ENCODE results near the gene HS1BP3. TPM values are rescaled to one million over a fixed set of nuclear protein-coding genes. Genes with fewer than 3 reads are reported as not detected.

The HS1BP3 gene
- total and polyA plus RNA-seq, 2 of the 13 experiments (the other 11 are each of a cell fraction or from before 2014, with no cell fraction given) = 15.2 to 22.0 TPM

DNA sequence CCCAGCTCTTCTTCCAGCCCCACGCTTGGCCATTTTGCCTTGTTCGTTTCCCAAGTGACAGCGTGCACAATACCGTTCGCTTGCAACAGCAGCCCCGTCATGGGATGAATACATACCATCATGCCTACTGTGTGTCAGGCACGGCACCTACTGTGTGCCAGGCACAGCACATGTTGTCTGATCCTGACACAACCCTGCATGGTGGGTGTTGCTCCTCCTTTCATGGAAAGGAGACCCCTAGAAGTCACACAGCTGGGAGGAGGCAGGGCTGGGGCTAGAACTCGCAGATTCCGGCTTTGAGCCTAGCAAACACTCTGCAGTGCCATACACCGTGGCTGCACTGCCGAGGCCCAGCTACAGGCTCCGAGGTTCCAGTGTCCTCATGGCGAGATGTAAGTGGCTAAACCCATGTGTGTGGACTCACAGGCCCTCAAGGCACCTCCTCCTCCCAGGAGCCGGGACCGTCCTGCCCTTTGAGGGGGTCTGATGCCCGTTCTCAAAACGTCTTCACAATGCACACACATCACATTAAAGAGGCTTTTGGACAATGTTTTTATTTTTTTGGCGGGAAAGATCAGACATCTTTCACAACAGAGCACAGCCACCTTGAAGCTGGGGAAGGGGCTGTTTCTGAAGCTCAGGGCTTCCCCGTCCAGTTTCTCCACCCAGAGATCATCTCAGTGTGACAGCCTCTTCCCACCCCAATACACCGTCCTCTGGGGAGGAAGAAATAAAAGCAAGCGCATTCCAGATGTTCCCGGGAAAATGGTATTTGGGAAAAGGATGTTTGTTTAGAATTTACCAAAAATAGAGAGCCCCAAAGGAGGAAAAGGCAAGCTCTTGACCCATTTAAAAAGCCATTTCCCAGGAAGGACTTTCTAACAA, 64.9 kb downstream of the HS1BP3 start (continued):
- TF ChIP-seq, protein P1, sequence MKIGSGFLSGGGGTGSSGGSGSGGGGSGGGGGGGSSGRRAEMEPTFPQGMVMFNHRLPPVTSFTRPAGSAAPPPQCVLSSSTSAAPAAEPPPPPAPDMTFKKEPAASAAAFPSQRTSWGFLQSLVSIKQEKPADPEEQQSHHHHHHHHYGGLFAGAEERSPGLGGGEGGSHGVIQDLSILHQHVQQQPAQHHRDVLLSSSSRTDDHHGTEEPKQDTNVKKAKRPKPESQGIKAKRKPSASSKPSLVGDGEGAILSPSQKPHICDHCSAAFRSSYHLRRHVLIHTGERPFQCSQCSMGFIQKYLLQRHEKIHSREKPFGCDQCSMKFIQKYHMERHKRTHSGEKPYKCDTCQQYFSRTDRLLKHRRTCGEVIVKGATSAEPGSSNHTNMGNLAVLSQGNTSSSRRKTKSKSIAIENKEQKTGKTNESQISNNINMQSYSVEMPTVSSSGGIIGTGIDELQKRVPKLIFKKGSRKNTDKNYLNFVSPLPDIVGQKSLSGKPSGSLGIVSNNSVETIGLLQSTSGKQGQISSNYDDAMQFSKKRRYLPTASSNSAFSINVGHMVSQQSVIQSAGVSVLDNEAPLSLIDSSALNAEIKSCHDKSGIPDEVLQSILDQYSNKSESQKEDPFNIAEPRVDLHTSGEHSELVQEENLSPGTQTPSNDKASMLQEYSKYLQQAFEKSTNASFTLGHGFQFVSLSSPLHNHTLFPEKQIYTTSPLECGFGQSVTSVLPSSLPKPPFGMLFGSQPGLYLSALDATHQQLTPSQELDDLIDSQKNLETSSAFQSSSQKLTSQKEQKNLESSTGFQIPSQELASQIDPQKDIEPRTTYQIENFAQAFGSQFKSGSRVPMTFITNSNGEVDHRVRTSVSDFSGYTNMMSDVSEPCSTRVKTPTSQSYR (CRISPR knock-in tag; IDR thresholded peaks at IDR 0.05; ENCODE audit: borderline replicate concordance) = no peak; the same call in none of the 2 replicates
- TF ChIP-seq, protein P2, sequence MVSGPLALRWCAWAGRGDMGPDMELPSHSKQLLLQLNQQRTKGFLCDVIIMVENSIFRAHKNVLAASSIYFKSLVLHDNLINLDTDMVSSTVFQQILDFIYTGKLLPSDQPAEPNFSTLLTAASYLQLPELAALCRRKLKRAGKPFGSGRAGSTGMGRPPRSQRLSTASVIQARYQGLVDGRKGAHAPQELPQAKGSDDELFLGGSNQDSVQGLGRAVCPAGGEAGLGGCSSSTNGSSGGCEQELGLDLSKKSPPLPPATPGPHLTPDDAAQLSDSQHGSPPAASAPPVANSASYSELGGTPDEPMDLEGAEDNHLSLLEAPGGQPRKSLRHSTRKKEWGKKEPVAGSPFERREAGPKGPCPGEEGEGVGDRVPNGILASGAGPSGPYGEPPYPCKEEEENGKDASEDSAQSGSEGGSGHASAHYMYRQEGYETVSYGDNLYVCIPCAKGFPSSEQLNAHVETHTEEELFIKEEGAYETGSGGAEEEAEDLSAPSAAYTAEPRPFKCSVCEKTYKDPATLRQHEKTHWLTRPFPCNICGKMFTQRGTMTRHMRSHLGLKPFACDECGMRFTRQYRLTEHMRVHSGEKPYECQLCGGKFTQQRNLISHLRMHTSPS (CRISPR knock-in tag; IDR thresholded peaks at IDR 0.05; ENCODE audit: low read depth) = peak; percentile 32; the same call in 1 of the 2 replicates
- TF ChIP-seq, protein P3, sequence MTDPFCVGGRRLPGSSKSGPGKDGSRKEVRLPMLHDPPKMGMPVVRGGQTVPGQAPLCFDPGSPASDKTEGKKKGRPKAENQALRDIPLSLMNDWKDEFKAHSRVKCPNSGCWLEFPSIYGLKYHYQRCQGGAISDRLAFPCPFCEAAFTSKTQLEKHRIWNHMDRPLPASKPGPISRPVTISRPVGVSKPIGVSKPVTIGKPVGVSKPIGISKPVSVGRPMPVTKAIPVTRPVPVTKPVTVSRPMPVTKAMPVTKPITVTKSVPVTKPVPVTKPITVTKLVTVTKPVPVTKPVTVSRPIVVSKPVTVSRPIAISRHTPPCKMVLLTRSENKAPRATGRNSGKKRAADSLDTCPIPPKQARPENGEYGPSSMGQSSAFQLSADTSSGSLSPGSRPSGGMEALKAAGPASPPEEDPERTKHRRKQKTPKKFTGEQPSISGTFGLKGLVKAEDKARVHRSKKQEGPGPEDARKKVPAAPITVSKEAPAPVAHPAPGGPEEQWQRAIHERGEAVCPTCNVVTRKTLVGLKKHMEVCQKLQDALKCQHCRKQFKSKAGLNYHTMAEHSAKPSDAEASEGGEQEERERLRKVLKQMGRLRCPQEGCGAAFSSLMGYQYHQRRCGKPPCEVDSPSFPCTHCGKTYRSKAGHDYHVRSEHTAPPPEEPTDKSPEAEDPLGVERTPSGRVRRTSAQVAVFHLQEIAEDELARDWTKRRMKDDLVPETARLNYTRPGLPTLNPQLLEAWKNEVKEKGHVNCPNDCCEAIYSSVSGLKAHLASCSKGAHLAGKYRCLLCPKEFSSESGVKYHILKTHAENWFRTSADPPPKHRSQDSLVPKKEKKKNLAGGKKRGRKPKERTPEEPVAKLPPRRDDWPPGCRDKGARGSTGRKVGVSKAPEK (CRISPR knock-in tag; IDR thresholded peaks at IDR 0.05; ENCODE audit: borderline replicate concordance) = no peak
- TF ChIP-seq MTF1 (CRISPR knock-in tag; IDR thresholded peaks at IDR 0.05) = no peak
- TF ChIP-seq EED (CRISPR knock-in tag; IDR thresholded peaks at IDR 0.05) = peak; percentile 55; the same call in 1 of the 2 replicates
- TF ChIP-seq DPF2 (CRISPR knock-in tag; IDR thresholded peaks at IDR 0.05; ENCODE audit: borderline replicate concordance, low read depth) = no peak
- no peak for TF ChIP-seq ZNF562 (CRISPR knock-in tag; IDR thresholded peaks at IDR 0.05; ENCODE audit: borderline replicate concordance)
- TF ChIP-seq JDP2 (CRISPR knock-in tag; IDR thresholded peaks at IDR 0.05; ENCODE audit: borderline replicate concordance) = no peak
- no peak for TF ChIP-seq KLF6 (CRISPR knock-in tag; IDR thresholded peaks at IDR 0.05)
- peak; percentile 54 for TF ChIP-seq SP4 (CRISPR knock-in tag; IDR thresholded peaks at IDR 0.05)
- TF ChIP-seq, protein P4, sequence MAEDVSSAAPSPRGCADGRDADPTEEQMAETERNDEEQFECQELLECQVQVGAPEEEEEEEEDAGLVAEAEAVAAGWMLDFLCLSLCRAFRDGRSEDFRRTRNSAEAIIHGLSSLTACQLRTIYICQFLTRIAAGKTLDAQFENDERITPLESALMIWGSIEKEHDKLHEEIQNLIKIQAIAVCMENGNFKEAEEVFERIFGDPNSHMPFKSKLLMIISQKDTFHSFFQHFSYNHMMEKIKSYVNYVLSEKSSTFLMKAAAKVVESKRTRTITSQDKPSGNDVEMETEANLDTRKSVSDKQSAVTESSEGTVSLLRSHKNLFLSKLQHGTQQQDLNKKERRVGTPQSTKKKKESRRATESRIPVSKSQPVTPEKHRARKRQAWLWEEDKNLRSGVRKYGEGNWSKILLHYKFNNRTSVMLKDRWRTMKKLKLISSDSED (CRISPR knock-in tag; IDR thresholded peaks at IDR 0.05) = no peak
- peak; percentile 56; the same call in 1 of the 2 replicates for TF ChIP-seq KDM2A (CRISPR knock-in tag; IDR thresholded peaks at IDR 0.05; ENCODE audit: borderline replicate concordance, low read depth)
- peak; percentile 84; the same call in 1 of the 2 replicates for TF ChIP-seq ZNF556 (CRISPR knock-in tag; IDR thresholded peaks at IDR 0.05; ENCODE audit: borderline replicate concordance)
- 0 out of 2 replicates have a peak, but pooled peaks have one; percentile 2 for TF ChIP-seq MIER3 (CRISPR knock-in tag; IDR thresholded peaks at IDR 0.05; ENCODE audit: borderline replicate concordance)
- no peak for TF ChIP-seq ZNF292 (CRISPR knock-in tag; IDR thresholded peaks at IDR 0.05; ENCODE audit: borderline replicate concordance, low read depth)
- TF ChIP-seq, protein P5, sequence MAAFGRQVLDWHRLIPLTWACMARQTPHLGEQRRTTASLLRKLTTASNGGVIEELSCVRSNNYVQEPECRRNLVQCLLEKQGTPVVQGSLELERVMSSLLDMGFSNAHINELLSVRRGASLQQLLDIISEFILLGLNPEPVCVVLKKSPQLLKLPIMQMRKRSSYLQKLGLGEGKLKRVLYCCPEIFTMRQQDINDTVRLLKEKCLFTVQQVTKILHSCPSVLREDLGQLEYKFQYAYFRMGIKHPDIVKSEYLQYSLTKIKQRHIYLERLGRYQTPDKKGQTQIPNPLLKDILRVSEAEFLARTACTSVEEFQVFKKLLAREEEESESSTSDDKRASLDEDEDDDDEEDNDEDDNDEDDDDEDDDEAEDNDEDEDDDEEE (CRISPR knock-in tag; IDR thresholded peaks at IDR 0.05) = no peak; the same call in 1 of the 2 replicates
- 0 out of 2 replicates have a peak, but pooled peaks have one; percentile 37 for TF ChIP-seq EEA1 (CRISPR knock-in tag; IDR thresholded peaks at IDR 0.05; ENCODE audit: borderline replicate concordance)
- TF ChIP-seq SMAD9 (CRISPR knock-in tag; IDR thresholded peaks at IDR 0.05) = no peak

All from HepG2 (cell line).